ENCODE data around the gene THEMIS2.
"Not testable (repeated sequence)": the region's sequence is repeated elsewhere in the genome, so short reads cannot be mapped to it uniquely, and the experiment has no call there.

The THEMIS2 gene

GRCh38 chr1:27872059-27872801, at the start of gene THEMIS2:
THEMIS2 (plus strand) TSS chr1:27872544; CDS start chr1:27872572, 28 bp downstream.
- peak; percentile 6 for DNase-seq

GRCh38 chr1:27823784-27824183, 48.6 kb upstream of the THEMIS2 start:
- DNase-seq = no peak

DNA sequence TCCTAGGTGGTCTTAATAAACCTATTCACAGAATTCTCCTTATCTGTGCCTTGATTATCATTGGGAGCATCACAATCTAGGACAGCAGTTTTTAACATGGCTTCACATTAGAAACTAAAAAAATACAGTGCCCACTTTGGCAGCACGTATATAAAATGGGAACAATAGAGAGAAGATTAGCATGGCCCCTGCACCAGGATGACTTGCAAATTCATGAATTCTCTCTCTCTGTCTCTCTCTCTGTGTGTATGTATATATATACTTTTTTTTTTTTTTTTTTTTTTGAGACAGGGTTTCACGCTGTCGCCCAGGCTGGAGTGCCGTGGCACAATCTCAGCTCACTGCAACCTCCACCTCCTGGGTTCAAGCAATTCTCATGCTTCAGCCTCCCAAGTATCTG, 47.9 kb upstream of the THEMIS2 start:
- DNase-seq = no peak

DNA sequence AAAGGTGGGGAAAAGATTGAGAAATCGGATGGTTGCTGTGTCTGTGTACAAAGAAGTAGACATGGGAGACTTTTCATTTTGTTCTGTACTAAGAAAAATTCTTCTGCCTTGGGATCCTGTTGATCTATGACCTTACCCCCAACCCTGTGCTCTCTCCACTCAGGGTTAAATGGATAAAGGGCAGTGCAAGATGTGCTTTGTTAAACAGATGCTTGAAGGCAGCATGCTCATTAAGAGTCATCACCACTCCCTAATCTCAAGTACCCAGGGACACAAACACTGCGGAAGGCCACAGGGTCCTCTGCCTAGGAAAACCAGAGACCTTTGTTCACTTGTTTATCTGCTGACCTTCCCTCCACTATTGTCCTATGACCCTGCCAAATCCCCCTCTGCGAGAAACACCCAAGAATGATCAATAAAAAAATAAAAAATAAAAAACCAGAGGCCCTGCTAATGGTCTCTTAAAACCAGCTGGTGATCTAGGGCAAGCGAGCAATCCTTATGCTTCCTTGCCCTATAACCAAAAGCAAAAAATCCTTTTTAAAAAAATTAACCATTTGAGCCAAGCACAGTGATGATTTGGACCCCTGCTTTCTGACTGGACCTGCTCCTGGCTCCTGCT, 42.9 kb upstream of the THEMIS2 start:
- DNase-seq = not testable (repeated sequence)

GRCh38 chr1:27830621-27831440, 41.5 kb upstream of the THEMIS2 start, which contains the start of gene PPP1R8:
PPP1R8 (plus strand) TSS chr1:27830782; CDS start chr1:27830836, 54 bp downstream.
- peak; percentile 98 for DNase-seq

GRCh38 chr1:27831568-27832410, 40.6 kb upstream of the THEMIS2 start:
- DNase-seq = no peak

- DNase-seq = no peak
Observed at GRCh38 chr1:27832762-27833161, 39.6 kb upstream of the THEMIS2 start.

- no peak for DNase-seq
Observed at GRCh38 chr1:27833470-27833869, 38.9 kb upstream of the THEMIS2 start.

- no peak for DNase-seq
Observed at GRCh38 chr1:27835046-27835445, 37.3 kb upstream of the THEMIS2 start.

GRCh38 chr1:27835501-27835900, 36.8 kb upstream of the THEMIS2 start:
- no peak for DNase-seq

DNA sequence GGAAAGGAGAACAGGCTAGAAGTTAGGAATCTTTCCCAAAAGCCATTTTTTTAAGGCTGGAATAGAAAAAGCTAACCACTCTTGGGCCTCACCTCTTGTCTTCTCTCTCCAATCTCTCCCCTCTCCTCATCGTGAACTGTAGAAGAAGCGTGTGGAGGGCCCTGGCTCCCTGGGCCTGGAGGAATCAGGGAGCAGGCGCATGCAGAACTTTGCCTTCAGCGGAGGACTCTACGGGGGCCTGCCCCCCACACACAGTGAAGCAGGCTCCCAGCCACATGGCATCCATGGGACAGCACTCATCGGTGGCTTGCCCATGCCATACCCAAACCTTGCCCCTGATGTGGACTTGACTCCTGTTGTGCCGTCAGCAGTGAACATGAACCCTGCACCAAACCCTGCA, 22.4 kb upstream of the THEMIS2 start:
- no peak for DNase-seq

DNA sequence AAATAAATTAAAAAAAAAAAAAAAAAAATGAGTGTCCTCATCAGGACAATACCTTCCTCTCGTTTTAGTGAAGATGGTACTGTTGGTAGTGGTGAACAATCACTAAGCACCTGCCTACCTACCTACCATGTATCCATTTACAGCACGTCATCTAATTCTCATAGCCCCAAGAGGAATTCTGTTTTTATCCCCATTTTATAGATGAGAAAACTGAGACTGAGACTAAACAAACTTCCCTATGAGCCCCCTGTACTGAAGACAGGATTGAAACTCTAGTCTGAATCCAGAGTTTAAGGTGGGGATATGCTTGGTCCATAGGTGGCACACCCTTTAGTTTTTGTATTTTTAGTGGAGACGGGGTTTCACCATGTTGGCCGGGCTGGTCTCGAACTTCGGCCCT, 17.3 kb upstream of the THEMIS2 start:
- DNase-seq = no peak

DNA sequence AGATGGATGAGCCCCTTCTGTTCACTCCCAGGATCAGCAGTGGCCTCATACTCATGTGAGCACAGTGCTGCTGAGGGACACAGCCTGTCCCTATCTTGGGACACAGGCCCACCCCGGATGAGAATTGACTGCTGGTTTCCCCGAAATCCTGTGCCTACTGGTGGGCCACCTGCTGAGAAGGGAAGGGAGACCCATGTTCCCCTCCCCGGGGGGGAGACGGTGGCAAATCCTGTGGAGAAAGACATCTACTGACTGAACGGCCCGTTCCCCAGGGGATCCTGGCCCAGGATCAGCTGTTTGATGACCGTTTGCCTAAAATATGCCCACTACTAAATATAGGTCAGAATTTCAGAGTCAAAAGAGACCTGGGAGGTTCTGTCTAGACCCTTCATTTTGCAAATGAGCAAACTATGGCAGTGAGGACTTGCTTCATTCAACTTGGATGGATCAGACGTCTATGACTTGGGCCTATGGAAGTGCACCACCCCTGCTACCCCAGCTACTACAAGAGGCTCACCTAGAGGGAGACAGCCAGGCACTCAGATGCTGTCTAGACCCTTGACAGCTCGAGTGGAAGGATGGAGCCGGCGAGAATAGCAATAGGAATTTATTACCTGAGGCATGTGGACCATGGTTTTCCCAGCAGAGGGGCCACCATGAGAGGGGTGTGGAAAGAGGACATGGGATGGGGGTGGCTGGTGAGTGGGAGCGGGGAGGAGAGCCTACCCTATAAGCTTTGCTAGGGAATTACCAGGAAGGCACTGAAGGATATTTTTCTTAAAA, 15.6 kb upstream of the THEMIS2 start:
- no peak for DNase-seq

- DNase-seq = not testable (repeated sequence)
Observed at GRCh38 chr1:27857552-27857951, 14.8 kb upstream of the THEMIS2 start.

GRCh38 chr1:27858072-27858948, 14.0 kb upstream of the THEMIS2 start:
- peak; percentile 85 for DNase-seq

- no peak for DNase-seq
Observed at GRCh38 chr1:27858949-27859576, 13.3 kb upstream of the THEMIS2 start.

- DNase-seq = no peak
Observed at GRCh38 chr1:27861436-27861835, 10.9 kb upstream of the THEMIS2 start.

- no peak for DNase-seq
Observed at GRCh38 chr1:27862004-27862403, 10.3 kb upstream of the THEMIS2 start.

DNA sequence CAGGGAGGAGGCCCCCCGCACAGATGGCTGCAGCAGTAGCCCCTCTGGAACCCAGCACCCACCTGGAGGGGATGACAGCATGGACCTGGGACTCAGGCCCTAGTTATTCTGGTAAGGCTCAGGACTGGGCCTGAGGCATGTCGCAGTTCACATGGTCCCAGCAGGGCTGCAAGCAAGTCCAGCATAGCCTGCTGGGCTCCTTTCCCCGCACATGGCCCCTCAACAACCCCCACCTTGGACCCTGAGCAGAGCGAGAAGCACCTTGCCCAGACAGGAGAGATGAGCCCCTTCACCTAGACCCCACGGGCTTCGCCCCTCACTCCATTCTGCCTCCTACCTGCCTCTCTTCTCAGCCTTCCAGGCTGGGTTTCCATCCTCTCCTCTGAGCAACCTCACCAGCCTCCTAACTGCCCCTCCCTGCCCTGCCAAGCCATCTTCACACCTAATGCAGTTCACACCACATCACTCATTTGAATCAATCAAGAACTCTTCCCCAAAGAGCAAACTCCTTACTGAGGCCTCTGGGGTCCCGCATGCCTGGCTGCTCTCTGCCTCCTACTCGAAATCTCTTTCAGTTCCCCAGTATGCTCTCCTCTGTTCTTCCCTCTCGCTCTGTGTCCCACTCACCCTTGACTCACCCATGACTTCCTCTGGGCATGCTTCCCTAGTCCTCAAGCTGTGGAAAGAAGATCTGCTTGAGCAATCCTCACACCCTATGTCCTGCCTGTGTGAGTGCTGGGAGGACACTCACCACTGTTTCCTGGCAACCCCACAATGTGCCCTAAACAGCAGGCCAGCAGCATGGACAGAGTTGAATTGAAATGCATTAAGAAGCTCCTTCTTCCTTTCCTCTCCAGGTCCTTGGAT, 9.4 kb upstream of the THEMIS2 start:
- DNase-seq = no peak

All from NCI-H2171 (cell line).